ENCODE results near the gene CCDC196.

DNA sequence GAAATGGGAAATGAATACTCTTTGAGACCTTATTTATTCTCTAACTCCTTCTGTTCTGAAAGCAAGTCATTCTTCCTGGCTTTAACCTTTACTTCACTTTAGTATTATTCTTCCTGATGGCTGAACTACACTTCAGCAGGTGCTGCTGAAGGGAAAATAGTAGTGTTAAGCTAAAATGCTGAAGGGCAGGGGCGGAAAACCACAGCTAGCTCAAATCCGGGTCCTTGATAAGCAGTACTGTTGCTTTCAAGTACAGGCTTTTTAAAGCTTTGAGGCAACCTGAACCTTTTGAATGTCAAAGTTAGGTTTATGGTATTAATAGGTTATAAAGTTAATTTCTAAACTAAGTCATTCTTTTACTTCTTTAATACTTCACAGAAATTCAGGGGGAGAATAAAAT lies 10.7 kb downstream of the CCDC196 start:
- no peak for TF ChIP-seq MXI1 (IDR thresholded peaks at IDR 0.05; ENCODE audit: low read depth, low read length)
- TF ChIP-seq HDAC6 (IDR thresholded peaks at IDR 0.05; ENCODE audit: unreplicated experiment) = no peak
- TF ChIP-seq JUND (IDR thresholded peaks at IDR 0.05; ENCODE audit: low read depth, low read length) = no peak
- TF ChIP-seq BACH1 (IDR thresholded peaks at IDR 0.05; ENCODE audit: borderline replicate concordance) = no peak
- TF ChIP-seq ESRRA (IDR thresholded peaks at IDR 0.05; ENCODE audit: low read length) = no peak
- no peak for TF ChIP-seq RBBP5 (conservative IDR thresholded peaks at IDR 0.05)
- TF ChIP-seq, protein P1, sequence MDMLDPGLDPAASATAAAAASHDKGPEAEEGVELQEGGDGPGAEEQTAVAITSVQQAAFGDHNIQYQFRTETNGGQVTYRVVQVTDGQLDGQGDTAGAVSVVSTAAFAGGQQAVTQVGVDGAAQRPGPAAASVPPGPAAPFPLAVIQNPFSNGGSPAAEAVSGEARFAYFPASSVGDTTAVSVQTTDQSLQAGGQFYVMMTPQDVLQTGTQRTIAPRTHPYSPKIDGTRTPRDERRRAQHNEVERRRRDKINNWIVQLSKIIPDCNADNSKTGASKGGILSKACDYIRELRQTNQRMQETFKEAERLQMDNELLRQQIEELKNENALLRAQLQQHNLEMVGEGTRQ (IDR thresholded peaks at IDR 0.05; ENCODE audit: borderline replicate concordance, low read depth, low read length) = no peak
